Activated T-helper 17 cell treated with anti-CD3 and anti-CD28 coated beads, Interleukin-2, amount 50 U/mL, for 72 hours (primary cell): Measurements from ENCODE around the gene MLLT10. TPM values are rescaled to one million over a fixed set of nuclear protein-coding genes. Genes with fewer than 3 reads are reported as not detected.

Source experiments
- total RNA-seq, 2 donors: library from RNA; stranded (reverse); gene quantifications; one replicate each; pipeline ENCODE4 v1.2.3, GENCODE V29; 2022

Gene MLLT10
- total RNA-seq, 2 donors from 2014 or later: 45.2 to 50.1 TPM

Other genes with a start within 250 kb of the MLLT10 start
- under 1 TPM; 0.06 to 0.95 TPM for gene SKIDA1, start 8.6 kb upstream of the MLLT10 start, total RNA-seq